HEK293 (cell line): Measurements from ENCODE around the gene IGIP.

Experiments
- ZXDB ChIP-seq: fragments of 450-650 bp; formaldehyde crosslinking; IDR thresholded peaks from 2 replicates; pipeline ENCODE4 v1.5.1; 2016; ENCODE audit warnings: missing biosample characterization, missing genetic modification characterization
- TF ChIP-seq, protein P1 (sequence below): fragments of 450-650 bp; formaldehyde crosslinking; IDR thresholded peaks from 2 replicates; pipeline ENCODE4 v1.5.1; 2017; ENCODE audit warnings: missing biosample characterization, missing genetic modification characterization

DNA sequence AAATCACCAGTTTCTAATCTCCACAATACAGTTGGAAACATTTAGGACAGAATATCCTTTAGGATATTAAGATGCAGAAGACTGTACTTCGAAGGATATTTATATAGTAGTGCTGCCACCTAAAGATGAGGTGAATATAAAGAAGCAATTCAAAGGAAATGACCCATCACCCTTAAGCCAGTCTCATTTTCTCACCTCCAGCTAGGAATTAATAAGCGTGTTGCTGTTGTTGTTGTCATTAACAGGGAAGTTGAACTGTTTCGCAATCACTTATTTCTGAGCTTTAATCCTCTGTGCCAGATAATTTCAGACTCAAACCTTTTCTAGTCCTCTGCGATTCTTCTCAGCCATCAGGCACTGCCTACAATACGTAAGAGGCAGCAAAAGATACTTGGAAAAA is 19.6 kb upstream of the IGIP start:
- TF ChIP-seq ZXDB = no peak
- TF ChIP-seq, protein P1, sequence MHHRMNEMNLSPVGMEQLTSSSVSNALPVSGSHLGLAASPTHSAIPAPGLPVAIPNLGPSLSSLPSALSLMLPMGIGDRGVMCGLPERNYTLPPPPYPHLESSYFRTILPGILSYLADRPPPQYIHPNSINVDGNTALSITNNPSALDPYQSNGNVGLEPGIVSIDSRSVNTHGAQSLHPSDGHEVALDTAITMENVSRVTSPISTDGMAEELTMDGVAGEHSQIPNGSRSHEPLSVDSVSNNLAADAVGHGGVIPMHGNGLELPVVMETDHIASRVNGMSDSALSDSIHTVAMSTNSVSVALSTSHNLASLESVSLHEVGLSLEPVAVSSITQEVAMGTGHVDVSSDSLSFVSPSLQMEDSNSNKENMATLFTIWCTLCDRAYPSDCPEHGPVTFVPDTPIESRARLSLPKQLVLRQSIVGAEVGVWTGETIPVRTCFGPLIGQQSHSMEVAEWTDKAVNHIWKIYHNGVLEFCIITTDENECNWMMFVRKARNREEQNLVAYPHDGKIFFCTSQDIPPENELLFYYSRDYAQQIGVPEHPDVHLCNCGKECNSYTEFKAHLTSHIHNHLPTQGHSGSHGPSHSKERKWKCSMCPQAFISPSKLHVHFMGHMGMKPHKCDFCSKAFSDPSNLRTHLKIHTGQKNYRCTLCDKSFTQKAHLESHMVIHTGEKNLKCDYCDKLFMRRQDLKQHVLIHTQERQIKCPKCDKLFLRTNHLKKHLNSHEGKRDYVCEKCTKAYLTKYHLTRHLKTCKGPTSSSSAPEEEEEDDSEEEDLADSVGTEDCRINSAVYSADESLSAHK = no peak
